Loucy (cell line): ENCODE data around the gene SRA1.

Experiments used
- H2AFZ ChIP-seq: fragments of 200-600 bp; sonication (generic); 2 replicates; pipeline ENCODE4 v1.6.0; 2016; ENCODE audit warnings: antibody characterized with exemption, mild to moderate bottlenecking, low read length, moderate library complexity
- H3F3A ChIP-seq: fragments of 200-600 bp; 2 replicates; pipeline ENCODE4 v1.6.0; 2016; ENCODE audit warnings: antibody characterized with exemption, low read depth, mild to moderate bottlenecking
- H3K27me3 ChIP-seq: fragments of 200-600 bp; sonication (generic); 2 replicates; pipeline ENCODE4 v1.6.1; 2014; ENCODE audit warnings: low read length, mild to moderate bottlenecking; ENCODE audit not compliant: insufficient read depth, poor library complexity, severe bottlenecking
- H3K36me3 ChIP-seq: fragments of 200-600 bp; sonication (generic); 2 replicates; pipeline ENCODE4 v1.6.1; 2016; ENCODE audit warnings: low read length; ENCODE audit not compliant: insufficient read depth
- H3K4me1 ChIP-seq: fragments of 200-600 bp; sonication (generic); 2 replicates; pipeline ENCODE4 v1.5.1; 2014; ENCODE audit warnings: low read length, mild to moderate bottlenecking; ENCODE audit not compliant: insufficient read depth, poor library complexity, severe bottlenecking
- H3K4me2 ChIP-seq: fragments of 200-600 bp; sonication (generic); 2 replicates; pipeline ENCODE4 v1.6.0; 2014; ENCODE audit warnings: antibody characterized with exemption, low read length, low read depth, mild to moderate bottlenecking; ENCODE audit not compliant: poor library complexity, severe bottlenecking
- H3K4me3 ChIP-seq: fragments of 200-600 bp; sonication (generic); 2 replicates; pipeline ENCODE4 v1.5.1; 2014; ENCODE audit warnings: low read length, mild to moderate bottlenecking, mixed read lengths; ENCODE audit not compliant: poor library complexity, severe bottlenecking
- H3K79me2 ChIP-seq: fragments of 200-600 bp; sonication (generic); 2 replicates; pipeline ENCODE4 v1.6.1; 2014; ENCODE audit warnings: low read length; ENCODE audit not compliant: insufficient read depth
- H3K9ac ChIP-seq: fragments of 200-600 bp; sonication (generic); 2 replicates; pipeline ENCODE4 v1.6.0; 2014; ENCODE audit warnings: mild to moderate bottlenecking, low read depth, low read length, moderate library complexity; ENCODE audit not compliant: poor library complexity, severe bottlenecking
- H3K9me2 ChIP-seq: fragments of 200-600 bp; sonication (generic); replicated peaks from 2 replicates; pipeline ENCODE4 v1.6.1; 2016; ENCODE audit warnings: low read depth, low read length, mixed read lengths
- H3K9me3 ChIP-seq: fragments of 200-600 bp; sonication (generic); 2 replicates; pipeline ENCODE4 v1.6.1; 2014; ENCODE audit warnings: mild to moderate bottlenecking, antibody characterized with exemption, low read length, low read depth; ENCODE audit not compliant: insufficient read depth
- H4K20me1 ChIP-seq: fragments of 200-600 bp; sonication (generic); 2 replicates; pipeline ENCODE4 v1.6.0; 2014; ENCODE audit warnings: antibody characterized with exemption, low read length, mild to moderate bottlenecking; ENCODE audit not compliant: insufficient read depth, poor library complexity, severe bottlenecking
- CTCF ChIP-seq: fragments of 200-600 bp; sonication (generic); conservative IDR thresholded peaks from 2 replicates; pipeline ENCODE4 v1.5.1; 2014; ENCODE audit warnings: mild to moderate bottlenecking, antibody characterized with exemption, low read length
- EZH2phosphoT487 ChIP-seq: fragments of 200-600 bp; IDR thresholded peaks from 2 replicates; pipeline ENCODE4 v1.6.1; 2018; ENCODE audit warnings: antibody characterized with exemption, mild to moderate bottlenecking, moderate library complexity, borderline replicate concordance

Gene SRA1

DNA sequence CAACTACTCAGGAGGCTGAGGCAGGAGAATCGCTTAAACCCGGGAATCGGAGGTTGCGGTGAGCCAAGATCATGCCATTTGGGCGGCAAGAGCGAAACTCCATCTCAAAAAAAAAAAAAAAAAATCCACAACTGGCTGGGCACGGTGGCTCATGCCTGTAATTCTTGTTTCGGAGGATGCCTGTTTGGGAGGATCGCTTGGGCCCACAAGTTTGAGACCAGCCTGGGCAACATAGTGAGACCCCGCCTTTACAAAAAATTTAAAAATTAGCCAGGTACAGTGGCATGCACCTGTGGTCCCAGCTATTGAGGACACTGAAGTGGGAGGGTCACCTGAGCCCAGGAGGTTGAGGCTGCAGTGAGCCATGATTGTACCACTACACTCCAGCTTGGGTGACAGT, 11.7 kb downstream of the SRA1 start:
- Histone ChIP-seq H3K36me3 (peaks cover 48% of the 10 kb centered on the region), H3K4me3 (no peak overlapping the region), H3K9ac (no peak overlapping the region), H3K27me3 (no peaks in the 10 kb centered on the region), H3K9me3 (no peaks in the 10 kb centered on the region), H3K9me2 (no peaks in the 10 kb centered on the region), H3K4me2 (no peak overlapping the region), H3K4me1 (no peaks in the 10 kb centered on the region), H4K20me1 (no peaks in the 10 kb centered on the region), H3F3A (no peaks in the 10 kb centered on the region), H3K79me2 (no peaks in the 10 kb centered on the region), H2AFZ (no peak overlapping the region)
- TF ChIP-seq EZH2phosphoT487 (no peak), CTCF (no peak)

- Histone ChIP-seq H3K4me3 (no peak overlapping the region), H3K79me2 (no peaks in the 10 kb centered on the region), H3K9me3 (no peaks in the 10 kb centered on the region), H4K20me1 (no peaks in the 10 kb centered on the region), H3K4me2 (no peak overlapping the region), H3K9me2 (no peaks in the 10 kb centered on the region), H2AFZ (no peak overlapping the region), H3K36me3 (peaks cover 48% of the 10 kb centered on the region), H3K4me1 (no peaks in the 10 kb centered on the region), H3F3A (no peaks in the 10 kb centered on the region), H3K9ac (no peak overlapping the region), H3K27me3 (no peaks in the 10 kb centered on the region)
- TF ChIP-seq EZH2phosphoT487 (no peak), CTCF (no peak)
Observed at GRCh38 chr5:140544986-140545385, 12.3 kb downstream of the SRA1 start.

GRCh38 chr5:140542972-140543371, 14.3 kb downstream of the SRA1 start:
- H3K4me2 ChIP-seq = no peak overlapping the region
- no peak overlapping the region for H3K4me3 ChIP-seq
- H3K27me3 ChIP-seq = no peaks in the 10 kb centered on the region
- H3K4me1 ChIP-seq = no peaks in the 10 kb centered on the region
- H3K79me2 ChIP-seq = no peaks in the 10 kb centered on the region
- no peaks in the 10 kb centered on the region for H3F3A ChIP-seq
- peaks cover 53% of the 10 kb centered on the region for H3K36me3 ChIP-seq
- TF ChIP-seq EZH2phosphoT487 (no peak), CTCF (no peak)
- H3K9me2 ChIP-seq = no peaks in the 10 kb centered on the region
- H2AFZ ChIP-seq = no peak overlapping the region
- H3K9ac ChIP-seq = no peak overlapping the region
- H3K9me3 ChIP-seq = no peaks in the 10 kb centered on the region
- no peaks in the 10 kb centered on the region for H4K20me1 ChIP-seq
